Uterus (tissue), 4 donors: ENCODE data around the gene APOB. TPM values are rescaled to one million over a fixed set of nuclear protein-coding genes. Genes with fewer than 3 reads are reported as not detected.

Experiments
- DNase-seq, 2 donors: peaks; one replicate each; pipeline ENCODE4 v3.0.0-alpha.2; 2019 to 2020
- H3K27ac ChIP-seq, 2 donors: fragments of 200-600 bp; sonication (generic); 1 replicate in 1 of 2; 2 replicates in 1 of 2; pipeline ENCODE4 v1.5.1; 2016 to 2018
- H3K27me3 ChIP-seq, 2 donors: fragments of 200-600 bp; sonication (generic); one replicate each; pipeline ENCODE4 v1.5.1; 2018 to 2019; ENCODE audit warnings: control low read depth in 1 of 2
- H3K36me3 ChIP-seq, 2 donors: fragments of 200-600 bp; sonication (generic); one replicate each; pipeline ENCODE4 v1.5.1; 2019; ENCODE audit warnings: control low read depth in 1 of 2
- H3K4me1 ChIP-seq, 2 donors: fragments of 200-600 bp; sonication (generic); one replicate each; pipeline ENCODE4 v1.5.1; 2018 to 2019; ENCODE audit warnings: control low read depth in 1 of 2
- H3K4me3 ChIP-seq, 2 donors: fragments of 200-600 bp; sonication (generic); 1 replicate in 1 of 2; 2 replicates in 1 of 2; pipeline ENCODE4 v1.5.1; 2018 to 2019; ENCODE audit warnings: mild to moderate bottlenecking in 1 of 2
- H3K9me3 ChIP-seq, 2 donors: fragments of 200-600 bp; sonication (generic); one replicate each; pipeline ENCODE4 v1.5.1; 2019; ENCODE audit warnings: control low read depth in 1 of 2
- POLR2A ChIP-seq, 2 donors: fragments of 450-650 bp; IDR thresholded peaks; one replicate each; pipeline ENCODE4 v1.6.1; 2016; ENCODE audit warnings: antibody characterized with exemption in 2 of 2, mild to moderate bottlenecking in 1 of 2, moderate library complexity in 1 of 2
- intact Hi-C: fragments of 100-400 bp; cut with DNase I; formaldehyde crosslinking; loops from one replicate; pipeline ENCODE4 v1.15.1; 2023; ENCODE audit warnings: low total_unique reads
- total RNA-seq, 4 donors: library from RNA; depleted of rRNA in 3 of 4; stranded (reverse); fragments of >200 nt in 3 of 4; gene quantifications; one replicate each; pipeline versions ENCODE4 v1.1.0 to v1.2.4, GENCODE V29; 2014 to 2023
- TF ChIP-seq, protein P1 (sequence below), 4 experiments: fragments of 200-600 bp in 2 of 4; fragments of 450-650 bp in 2 of 4; sonication (generic) in 2 of 4; IDR thresholded peaks; one replicate each; pipeline ENCODE4 v1.5.1; 2016 to 2019; ENCODE audit warnings: antibody characterized with exemption in 4 of 4, mild to moderate bottlenecking in 2 of 4, moderate library complexity in 1 of 4
- donor health status: DM: yes; HTN: yes; CAD: no.

The APOB gene
- total RNA-seq, 4 donors from 2014 or later, result 0.41 to 0.55 TPM; not detected in 2

GRCh38 chr2:21008790-21009661 is 34.8 kb downstream of the APOB start:
- Histone ChIP-seq H3K4me3 (no peak overlapping the region), H3K4me1 (no peaks in the 10 kb centered on the region), H3K27me3 (no peaks in the 10 kb centered on the region), H3K9me3 (no peaks in the 10 kb centered on the region), H3K36me3 (no peaks in the 10 kb centered on the region), H3K27ac (no peak overlapping the region)
- no peak for DNase-seq
- TF ChIP-seq, protein P1, sequence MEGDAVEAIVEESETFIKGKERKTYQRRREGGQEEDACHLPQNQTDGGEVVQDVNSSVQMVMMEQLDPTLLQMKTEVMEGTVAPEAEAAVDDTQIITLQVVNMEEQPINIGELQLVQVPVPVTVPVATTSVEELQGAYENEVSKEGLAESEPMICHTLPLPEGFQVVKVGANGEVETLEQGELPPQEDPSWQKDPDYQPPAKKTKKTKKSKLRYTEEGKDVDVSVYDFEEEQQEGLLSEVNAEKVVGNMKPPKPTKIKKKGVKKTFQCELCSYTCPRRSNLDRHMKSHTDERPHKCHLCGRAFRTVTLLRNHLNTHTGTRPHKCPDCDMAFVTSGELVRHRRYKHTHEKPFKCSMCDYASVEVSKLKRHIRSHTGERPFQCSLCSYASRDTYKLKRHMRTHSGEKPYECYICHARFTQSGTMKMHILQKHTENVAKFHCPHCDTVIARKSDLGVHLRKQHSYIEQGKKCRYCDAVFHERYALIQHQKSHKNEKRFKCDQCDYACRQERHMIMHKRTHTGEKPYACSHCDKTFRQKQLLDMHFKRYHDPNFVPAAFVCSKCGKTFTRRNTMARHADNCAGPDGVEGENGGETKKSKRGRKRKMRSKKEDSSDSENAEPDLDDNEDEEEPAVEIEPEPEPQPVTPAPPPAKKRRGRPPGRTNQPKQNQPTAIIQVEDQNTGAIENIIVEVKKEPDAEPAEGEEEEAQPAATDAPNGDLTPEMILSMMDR (IDR thresholded peaks at IDR 0.05), result no peak
- TF ChIP-seq POLR2A (IDR thresholded peaks at IDR 0.05), result no peak
- intact Hi-C loops, result no loop called here

DNA sequence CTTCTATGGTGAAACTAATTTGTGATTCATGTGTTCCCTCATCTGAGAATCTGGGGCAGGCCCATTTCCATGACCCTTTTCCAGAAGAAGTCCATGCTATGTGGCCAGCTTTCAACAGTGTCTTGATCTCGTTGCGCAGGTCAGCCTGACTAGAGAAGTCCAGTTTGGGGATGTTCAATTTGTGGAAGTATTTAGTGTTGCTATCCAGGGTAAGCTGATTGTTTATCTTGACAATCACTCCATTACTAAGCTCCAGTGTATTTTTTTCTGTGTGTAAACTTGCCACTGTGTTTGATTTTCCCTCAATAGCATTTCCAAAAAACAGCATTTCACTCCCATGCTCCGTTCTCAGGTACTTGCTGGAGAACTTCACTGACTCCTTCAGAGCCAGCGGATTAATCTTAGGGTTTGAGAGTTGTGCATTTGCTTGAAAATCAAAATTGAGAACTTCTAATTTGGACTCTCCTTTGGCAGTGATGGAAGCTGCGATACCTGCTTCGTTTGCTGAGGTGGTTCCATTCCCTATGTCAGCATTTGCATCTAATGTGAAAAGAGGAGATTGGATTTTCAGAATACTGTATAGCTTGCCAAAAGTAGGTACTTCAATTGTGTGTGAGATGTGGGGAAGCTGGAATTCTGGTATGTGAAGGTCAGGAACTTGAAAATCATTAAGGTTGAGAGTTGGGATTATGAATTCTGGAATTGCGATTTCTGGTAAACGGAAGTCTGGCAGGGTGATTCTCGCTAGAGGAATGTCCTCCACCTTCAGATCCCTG is 35.7 kb downstream of the APOB start:
- TF ChIP-seq, protein P1 (IDR thresholded peaks at IDR 0.05), result no peak
- no peak for TF ChIP-seq POLR2A (IDR thresholded peaks at IDR 0.05)
- H3K27me3 ChIP-seq, result no peaks in the 10 kb centered on the region
- no peaks in the 10 kb centered on the region for H3K36me3 ChIP-seq
- H3K27ac ChIP-seq, result no peak overlapping the region
- intact Hi-C loops, result no loop called here
- DNase-seq, result no peak
- no peaks in the 10 kb centered on the region for H3K4me1 ChIP-seq
- H3K4me3 ChIP-seq, result no peak overlapping the region
- H3K9me3 ChIP-seq, result no peaks in the 10 kb centered on the region

GRCh38 chr2:21007129-21008013 is 36.5 kb downstream of the APOB start:
- no peaks in the 10 kb centered on the region for H3K4me1 ChIP-seq
- H3K4me3 ChIP-seq, result no peak overlapping the region
- no peaks in the 10 kb centered on the region for H3K9me3 ChIP-seq
- DNase-seq, result no peak
- TF ChIP-seq, protein P1 (IDR thresholded peaks at IDR 0.05), result no peak
- TF ChIP-seq POLR2A (IDR thresholded peaks at IDR 0.05), result no peak
- no peaks in the 10 kb centered on the region for H3K36me3 ChIP-seq
- intact Hi-C loops, result no loop called here
- no peaks in the 10 kb centered on the region for H3K27me3 ChIP-seq
- H3K27ac ChIP-seq, result no peak overlapping the region

GRCh38 chr2:21006423-21007128 is 37.3 kb downstream of the APOB start:
- DNase-seq, result no peak
- Histone ChIP-seq H3K27ac (no peak overlapping the region), H3K4me3 (no peak overlapping the region), H3K9me3 (no peaks in the 10 kb centered on the region), H3K27me3 (no peaks in the 10 kb centered on the region), H3K36me3 (no peaks in the 10 kb centered on the region), H3K4me1 (no peaks in the 10 kb centered on the region)
- intact Hi-C loops, result no loop called here
- no peak for TF ChIP-seq POLR2A (IDR thresholded peaks at IDR 0.05)
- TF ChIP-seq, protein P1 (IDR thresholded peaks at IDR 0.05), result no peak
